GM19372 (cell line): ENCODE measurements around the gene SETD7.

ENCODE experiments used
- ATAC-seq: cut with Tn5 transposase; IDR thresholded peaks from one replicate; pipeline ENCODE4 v1.9.1; 2021; ENCODE audit warnings: mild to moderate bottlenecking, low read depth, moderate library complexity; ENCODE audit not compliant: unreplicated experiment

The SETD7 gene

GRCh38 chr4:139515531-139515958 is 40.5 kb downstream of the SETD7 start:
- no peak for ATAC-seq

DNA sequence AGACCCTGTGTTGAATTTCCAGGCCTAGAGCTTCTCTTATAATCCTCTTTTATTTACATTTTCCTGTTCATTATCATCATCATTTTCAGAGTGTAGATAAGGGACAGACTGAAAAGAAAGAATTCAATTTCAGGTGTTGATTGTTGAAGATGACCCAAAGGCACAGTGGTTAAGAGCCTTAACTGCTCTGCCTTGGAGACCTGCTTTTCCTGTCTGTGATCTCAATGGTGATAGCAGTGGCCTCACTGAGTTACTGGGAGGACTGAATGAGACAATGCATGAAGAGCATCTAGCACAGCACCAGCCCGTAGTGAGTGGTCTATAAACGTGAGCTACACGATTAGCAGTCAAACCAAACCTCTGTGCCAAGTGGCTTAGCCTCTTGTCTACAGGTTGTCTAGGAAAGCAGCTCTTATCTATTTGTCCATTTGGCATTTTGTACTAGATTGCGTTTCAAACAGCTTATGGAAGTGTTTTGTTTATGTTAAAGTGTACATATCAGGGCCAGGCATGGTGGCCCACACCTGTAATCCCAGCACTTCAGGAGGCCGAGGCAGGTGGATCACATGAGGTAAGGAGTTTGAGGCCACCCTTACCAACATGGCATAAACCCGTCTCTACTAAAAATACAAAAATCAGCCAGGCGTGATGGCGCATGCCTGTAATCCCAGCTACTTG is 41.5 kb downstream of the SETD7 start:
- no peak for ATAC-seq

DNA sequence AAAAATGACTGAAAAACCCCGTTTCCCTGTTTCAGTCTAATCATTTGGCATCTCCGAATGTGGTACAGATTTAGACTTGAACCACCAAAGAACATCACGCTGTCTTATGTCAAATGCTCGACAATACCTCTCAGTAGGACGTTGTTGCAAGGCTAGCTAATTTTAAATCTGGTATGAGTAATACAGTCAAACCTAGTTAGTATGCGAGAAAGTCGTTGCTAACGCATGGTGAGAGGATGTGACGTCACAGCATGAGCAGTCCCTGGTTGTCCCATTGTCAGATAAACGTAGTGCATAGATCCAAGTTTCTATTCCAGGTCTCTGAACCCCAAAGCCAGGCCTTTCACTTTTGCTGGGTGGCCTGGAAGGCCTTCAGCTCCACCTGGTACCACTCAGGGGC is 44.7 kb downstream of the SETD7 start:
- no peak for ATAC-seq

- ATAC-seq = no peak
Observed at GRCh38 chr4:139509727-139510410, 46.1 kb downstream of the SETD7 start.

DNA sequence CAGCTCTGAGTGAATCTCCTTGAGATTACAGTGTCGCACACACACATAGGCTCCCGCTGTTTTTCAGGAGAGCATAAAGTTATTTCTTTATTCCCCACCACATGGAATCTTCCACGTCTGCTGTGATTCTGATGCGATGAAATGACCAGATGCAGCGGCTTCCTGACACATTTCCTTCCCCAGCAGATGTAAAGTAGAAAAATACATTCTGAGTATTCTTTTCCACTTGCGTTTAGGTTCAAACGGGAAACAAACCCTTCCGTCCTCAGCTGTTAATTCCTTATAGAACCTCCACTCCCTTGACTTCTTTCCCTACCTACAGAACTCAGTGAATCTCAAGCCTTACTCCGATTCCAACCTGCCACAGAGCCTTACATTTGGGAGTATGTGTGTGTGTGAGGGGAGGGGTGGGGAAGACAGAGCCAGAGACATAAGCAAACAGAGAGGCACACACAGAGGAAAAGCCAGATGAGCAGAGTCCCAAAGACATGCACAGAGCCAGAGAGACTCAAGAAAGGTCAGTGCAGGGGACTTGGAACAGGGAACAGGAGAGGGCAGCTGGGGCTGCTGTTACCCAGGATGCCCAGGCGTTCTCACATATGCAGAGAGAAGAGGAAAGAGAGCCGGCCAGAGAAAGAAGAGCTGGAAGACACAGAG is 47.3 kb downstream of the SETD7 start:
- no peak for ATAC-seq

DNA sequence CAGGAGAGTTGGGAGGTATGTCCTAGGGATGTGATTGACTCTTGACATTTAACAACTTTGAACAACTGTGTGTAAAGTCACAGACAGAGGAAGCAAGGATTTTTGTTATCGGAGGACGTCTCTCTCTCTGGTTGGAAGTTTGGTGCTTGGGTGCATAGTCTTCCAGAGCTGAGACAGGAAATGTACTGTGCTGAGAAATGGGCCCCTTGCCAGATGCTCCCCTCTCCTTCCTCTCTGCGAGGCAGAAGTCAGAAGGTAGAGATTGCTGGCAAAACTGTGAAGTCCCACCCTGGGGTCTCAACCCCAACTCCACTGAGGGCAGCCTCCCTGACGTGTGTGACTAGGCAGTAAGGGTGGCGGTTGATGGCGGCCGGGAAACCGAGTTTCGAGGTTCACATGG is 49.2 kb downstream of the SETD7 start:
- no peak for ATAC-seq

DNA sequence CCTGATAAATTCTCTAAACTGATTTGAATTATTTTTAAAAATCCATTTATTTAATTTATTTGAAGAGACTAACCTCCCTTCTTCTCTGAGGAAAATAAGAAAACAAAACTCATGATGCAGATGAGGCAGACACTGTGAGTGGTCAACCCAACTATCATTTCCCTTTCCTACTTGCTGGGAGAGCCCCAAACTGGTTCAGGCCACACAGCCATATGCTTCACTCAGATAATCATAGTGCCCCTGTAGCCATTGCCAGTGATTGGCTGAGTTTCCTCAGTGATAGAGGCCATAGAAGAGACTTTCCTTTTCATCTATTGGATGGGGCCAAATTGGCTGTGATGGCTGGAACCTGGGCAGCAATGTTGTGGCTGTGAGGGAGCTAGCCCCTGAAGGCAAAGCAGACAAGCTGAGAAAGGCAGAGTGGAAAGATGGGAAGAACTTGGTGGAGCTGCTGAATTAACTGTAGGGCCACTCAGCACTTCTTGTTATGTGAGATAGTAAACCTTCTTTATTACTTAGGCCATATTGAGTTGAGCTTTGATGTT is 52.3 kb downstream of the SETD7 start:
- ATAC-seq = no peak

- ATAC-seq = no peak
Observed at GRCh38 chr4:139501927-139502899, 53.8 kb downstream of the SETD7 start.

- no peak for ATAC-seq
Observed at GRCh38 chr4:139501527-139501926, 54.5 kb downstream of the SETD7 start.

- no peak for ATAC-seq
Observed at GRCh38 chr4:139501117-139501516, 54.9 kb downstream of the SETD7 start.

DNA sequence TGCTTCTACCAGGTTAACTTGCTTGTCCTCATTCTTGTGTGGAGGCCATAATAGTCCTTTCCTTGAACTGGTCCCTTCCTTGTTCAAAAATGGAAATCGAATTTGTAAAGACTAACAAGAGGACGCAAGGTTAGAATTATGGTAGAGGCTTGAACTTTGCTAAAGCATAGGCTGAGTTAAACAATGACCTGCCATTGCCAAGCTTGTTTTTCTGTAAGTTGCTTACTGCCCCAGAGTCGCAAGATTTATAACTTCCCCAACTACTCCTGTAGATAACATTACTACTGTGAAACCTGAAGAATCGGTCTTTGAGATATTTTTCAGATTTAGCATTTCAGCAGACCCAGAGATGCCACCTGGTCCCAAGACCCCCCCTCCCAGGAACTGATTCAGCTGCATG is 56.8 kb downstream of the SETD7 start:
- no peak for ATAC-seq

DNA sequence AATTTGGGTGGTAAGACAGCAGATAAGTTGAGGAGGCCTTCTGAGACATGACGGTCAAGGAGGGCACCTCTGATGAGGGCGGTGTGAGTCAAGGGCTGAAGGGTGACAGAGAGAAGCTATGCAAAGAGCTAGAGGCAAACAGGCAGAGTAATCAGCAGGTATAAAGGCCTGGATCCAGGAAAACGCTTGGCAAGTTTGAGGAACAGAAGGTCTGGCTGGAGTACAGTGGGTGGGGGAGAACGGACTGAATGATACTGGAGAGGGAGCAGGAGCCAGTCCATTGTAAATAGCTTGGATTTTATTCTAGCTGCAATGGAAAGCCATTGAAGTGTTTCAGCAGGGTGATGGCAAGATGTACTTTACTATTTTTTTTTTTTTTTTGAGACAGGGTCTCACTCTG is 62.8 kb downstream of the SETD7 start:
- ATAC-seq = no peak

GRCh38 chr4:139492429-139492828 is 63.6 kb downstream of the SETD7 start:
- ATAC-seq = no peak

- no peak for ATAC-seq
Observed at GRCh38 chr4:139489638-139490037, 66.4 kb downstream of the SETD7 start.

- ATAC-seq = no peak
Observed at GRCh38 chr4:139488442-139488841, 67.6 kb downstream of the SETD7 start.

DNA sequence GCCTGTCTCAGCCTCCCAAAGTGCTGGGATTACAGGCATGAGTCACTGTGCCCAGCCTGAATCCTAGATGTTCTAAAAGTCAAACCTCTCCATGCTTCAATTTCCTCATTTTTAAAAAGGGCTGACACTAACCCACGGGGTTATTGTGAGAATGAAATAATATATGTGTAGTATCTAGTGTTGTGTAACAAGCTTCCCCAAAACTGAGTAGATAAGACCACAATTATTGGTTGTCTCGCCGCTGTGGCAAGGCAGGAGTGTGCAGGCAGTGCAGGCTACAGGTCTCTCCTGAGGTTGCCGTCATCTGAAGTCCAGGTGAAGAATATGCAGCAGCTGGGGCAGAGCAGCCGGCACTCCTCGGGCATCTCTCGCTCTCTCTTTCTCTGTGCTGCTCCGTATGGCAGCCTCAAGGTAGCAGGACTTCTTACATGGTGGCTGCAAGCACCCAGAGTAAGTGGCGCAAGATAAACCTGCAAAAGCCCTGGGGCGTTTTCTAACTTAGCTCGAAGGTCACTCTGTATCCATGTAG is 71.2 kb downstream of the SETD7 start:
- no peak for ATAC-seq

GRCh38 chr4:139483000-139483399 is 73.0 kb downstream of the SETD7 start:
- ATAC-seq = no peak

- ATAC-seq = no peak
Observed at GRCh38 chr4:139481465-139481864, 74.6 kb downstream of the SETD7 start.

DNA sequence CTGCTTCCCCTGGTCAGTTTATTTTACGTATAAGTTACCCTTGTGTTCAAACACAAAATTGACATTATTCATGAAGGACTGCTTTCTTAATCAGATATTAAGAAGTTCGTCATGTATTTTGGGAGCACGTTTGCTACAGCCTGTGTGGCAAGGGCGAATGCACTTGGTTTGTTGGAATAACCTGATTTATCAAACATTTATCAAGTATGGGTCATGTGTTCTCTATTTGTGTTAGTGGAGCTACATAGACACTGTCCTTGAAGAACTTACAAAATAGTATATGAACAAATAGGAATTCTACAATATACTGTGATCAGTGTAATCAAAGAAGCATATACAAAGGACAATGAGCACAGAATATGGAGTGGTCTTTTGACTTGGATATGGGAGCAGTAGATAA is 79.7 kb downstream of the SETD7 start:
- no peak for ATAC-seq

- no peak for ATAC-seq
Observed at GRCh38 chr4:139472852-139473251, 83.2 kb downstream of the SETD7 start.
